Measurements from ENCODE around the gene PKP3.
"Not testable (repeated sequence)": the region's sequence is repeated elsewhere in the genome, so short reads cannot be mapped to it uniquely, and the experiment has no call there.

Gene PKP3

DNA sequence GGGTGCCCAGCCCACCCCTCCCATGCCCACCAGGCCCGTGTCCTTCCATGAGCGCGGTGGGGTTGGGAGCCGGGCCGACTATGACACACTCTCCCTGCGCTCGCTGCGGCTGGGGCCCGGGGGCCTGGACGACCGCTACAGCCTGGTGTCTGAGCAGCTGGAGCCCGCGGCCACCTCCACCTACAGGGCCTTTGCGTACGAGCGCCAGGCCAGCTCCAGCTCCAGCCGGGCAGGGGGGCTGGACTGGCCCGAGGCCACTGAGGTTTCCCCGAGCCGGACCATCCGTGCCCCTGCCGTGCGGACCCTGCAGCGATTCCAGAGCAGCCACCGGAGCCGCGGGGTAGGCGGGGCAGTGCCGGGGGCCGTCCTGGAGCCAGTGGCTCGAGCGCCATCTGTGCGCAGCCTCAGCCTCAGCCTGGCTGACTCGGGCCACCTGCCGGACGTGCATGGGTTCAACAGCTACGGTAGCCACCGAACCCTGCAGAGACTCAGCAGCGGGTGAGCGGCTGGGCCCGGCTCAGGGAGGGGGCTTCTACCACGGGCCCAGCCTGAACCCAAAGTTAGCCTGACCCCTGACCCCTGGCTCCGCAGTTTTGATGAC lies 3.0 kb downstream of the PKP3 start:
- DNase-seq: peak; percentile 78

DNA sequence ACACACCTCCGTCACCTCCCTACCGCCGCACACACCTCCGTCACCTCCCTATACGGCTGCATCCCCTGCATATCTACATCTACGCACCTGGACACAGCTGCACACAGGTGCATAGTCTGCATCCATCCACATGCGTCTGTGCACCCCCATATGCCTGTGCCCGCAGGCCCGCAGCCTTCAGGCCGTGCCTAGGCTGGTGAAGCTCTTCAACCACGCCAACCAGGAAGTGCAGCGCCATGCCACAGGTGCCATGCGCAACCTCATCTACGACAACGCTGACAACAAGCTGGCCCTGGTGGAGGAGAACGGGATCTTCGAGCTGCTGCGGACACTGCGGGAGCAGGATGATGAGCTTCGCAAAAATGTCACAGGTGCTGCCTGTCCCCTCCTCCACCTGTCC lies 4.8 kb downstream of the PKP3 start:
- no peak for DNase-seq

DNA sequence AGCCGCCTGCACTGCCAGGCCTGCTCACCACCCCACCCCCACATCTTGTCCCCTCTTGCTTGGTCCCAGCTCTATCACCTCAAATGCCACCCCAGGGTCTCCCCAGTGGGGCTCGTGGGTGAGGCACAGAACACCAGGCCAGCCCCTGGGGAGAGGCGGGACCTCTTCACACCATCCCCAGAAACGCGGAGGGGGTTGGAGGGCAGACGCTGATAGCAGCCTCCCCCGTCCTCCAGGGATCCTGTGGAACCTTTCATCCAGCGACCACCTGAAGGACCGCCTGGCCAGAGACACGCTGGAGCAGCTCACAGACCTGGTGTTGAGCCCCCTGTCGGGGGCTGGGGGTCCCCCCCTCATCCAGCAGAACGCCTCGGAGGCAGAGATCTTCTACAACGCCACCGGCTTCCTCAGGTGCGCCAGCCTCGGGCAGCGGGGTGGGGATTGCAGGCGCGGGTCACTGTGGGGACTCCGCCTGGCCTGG lies 5.8 kb downstream of the PKP3 start:
- DNase-seq: no peak

DNA sequence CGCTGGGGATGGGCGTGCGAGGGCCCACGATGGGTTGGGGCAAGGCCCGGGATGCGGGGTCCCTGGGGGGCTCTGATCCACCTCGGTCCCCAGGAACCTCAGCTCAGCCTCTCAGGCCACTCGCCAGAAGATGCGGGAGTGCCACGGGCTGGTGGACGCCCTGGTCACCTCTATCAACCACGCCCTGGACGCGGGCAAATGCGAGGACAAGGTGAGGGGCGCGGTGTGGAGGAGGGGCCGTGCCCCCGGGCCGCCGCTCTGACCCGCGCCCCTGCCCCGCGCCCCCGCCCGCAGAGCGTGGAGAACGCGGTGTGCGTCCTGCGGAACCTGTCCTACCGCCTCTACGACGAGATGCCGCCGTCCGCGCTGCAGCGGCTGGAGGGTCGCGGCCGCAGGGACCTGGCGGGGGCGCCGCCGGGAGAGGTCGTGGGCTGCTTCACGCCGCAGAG lies 6.3 kb downstream of the PKP3 start:
- DNase-seq: no peak

DNA sequence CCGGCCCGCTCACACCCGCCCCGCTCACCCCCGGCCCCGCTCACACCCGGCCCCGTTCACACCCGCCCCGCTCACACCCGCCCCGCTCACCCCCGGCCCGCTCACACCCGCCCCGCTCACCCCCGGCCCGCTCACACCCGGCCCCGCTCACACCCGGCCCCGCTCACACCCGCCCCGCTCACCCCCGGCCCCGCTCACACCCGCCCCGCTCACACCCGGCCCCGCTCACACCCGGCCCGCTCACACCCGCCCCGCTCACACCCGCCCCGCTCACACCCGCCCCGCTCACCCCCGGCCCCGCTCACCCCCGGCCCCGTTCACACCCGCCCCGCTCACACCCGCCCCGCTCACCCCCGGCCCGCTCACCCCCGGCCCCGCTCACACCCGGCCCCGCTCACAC lies 7.2 kb downstream of the PKP3 start:
- DNase-seq: not testable (repeated sequence)

DNA sequence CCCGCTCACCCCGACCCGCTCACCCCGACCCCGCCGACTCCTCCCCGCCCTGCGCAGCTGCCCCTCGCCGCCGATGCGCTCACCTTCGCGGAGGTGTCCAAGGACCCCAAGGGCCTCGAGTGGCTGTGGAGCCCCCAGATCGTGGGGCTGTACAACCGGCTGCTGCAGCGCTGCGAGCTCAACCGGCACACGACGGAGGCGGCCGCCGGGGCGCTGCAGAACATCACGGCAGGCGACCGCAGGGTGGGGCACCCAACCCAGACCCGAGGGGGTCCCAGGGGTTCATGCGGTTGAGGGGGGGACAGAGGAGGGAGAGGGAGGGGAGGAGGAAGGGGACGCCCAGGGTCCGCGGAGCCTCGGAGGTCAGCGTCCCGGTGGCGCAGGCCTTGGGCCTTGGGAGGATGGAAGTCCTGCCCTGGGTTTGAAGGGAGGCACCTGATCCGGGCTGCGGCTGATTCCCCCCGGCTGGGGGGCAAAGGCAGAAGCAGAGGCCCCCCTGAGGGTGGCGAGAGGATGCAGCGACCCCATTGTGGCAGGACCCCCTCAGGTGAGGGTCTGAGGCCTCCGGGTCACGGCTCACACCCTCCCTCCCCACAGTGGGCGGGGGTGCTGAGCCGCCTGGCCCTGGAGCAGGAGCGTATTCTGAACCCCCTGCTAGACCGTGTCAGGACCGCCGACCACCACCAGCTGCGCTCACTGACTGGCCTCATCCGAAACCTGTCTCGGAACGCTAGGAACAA lies 9.2 kb downstream of the PKP3 start:
- DNase-seq: no peak

DNA sequence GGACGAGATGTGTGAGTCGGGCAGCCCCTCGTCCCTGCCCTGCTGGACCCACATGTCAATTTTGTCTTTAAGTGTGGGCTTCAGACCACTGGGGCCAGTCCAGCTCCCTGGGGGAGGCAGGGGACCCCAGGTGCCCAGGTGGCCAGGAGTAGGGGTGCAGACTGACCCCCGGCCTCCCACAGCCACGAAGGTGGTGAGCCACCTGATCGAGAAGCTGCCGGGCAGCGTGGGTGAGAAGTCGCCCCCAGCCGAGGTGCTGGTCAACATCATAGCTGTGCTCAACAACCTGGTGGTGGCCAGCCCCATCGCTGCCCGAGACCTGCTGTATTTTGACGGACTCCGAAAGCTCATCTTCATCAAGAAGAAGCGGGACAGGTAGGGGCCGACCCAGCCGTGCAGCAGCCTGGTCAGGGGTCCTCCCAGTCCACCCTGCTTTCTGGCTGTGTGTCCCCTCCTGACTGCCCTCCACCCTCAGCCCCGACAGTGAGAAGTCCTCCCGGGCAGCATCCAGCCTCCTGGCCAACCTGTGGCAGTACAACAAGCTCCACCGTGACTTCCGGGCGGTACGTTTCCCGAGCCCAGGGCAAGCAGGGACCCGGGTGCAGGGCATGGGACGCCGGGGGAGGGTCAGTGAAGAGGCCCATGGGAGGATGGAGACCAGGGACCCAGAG lies 9.9 kb downstream of the PKP3 start:
- no peak for DNase-seq

DNA sequence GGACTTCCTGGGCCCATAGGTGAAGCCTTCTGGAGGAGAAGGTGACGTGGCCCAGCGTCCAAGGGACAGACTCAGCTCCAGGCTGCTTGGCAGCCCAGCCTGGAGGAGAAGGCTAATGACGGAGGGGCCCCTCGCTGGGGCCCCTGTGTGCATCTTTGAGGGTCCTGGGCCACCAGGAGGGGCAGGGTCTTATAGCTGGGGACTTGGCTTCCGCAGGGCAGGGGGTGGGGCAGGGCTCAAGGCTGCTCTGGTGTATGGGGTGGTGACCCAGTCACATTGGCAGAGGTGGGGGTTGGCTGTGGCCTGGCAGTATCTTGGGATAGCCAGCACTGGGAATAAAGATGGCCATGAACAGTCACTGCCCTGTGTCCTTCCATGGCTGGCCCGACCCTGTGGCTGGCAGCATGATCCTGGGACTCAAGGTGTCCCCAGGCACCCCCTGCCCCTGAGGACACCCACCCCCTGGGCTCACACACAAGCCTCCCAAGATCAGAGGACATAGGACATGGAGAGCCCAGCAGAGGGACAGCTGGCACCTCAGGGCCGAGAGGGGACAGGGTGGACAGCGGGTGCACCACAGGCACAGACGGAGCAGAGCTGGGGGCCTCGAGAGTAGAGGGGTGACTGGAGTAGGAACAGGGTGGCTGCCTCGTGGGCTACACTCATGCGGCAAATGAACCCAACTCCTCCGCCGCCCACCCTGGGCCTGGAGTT lies 10.7 kb downstream of the PKP3 start:
- no peak for DNase-seq

DNA sequence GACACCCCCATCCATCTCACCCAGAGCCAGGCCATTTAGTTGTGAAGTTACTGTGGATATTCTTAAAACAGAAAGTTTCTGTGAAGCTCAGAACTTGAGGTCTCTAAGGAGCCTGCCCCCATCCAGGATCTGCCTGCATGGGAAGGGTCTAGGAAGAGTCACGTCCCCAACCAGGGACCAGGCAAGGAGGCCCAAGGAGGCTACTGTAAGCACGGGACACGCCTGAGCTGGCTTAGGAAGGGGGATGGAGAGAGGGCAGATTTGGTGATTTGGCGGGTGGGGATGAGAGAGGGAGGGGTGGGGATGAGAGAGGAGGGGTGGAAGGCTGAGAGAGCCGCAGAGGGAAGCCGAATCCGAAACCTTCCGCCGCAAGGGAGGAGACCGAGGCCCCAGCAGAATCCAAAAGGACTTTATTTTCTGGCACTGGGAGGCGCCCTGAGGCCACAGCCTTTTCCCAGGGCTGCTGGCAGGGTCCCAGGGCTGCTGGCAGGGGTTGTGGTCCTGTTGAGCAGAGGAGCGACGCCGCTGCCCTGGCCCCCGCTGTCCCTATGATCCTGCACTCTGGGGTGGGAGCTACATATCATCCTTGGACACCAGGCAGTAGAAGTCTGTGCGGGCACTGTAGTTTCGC lies 11.4 kb downstream of the PKP3 start:
- no peak for DNase-seq

DNA sequence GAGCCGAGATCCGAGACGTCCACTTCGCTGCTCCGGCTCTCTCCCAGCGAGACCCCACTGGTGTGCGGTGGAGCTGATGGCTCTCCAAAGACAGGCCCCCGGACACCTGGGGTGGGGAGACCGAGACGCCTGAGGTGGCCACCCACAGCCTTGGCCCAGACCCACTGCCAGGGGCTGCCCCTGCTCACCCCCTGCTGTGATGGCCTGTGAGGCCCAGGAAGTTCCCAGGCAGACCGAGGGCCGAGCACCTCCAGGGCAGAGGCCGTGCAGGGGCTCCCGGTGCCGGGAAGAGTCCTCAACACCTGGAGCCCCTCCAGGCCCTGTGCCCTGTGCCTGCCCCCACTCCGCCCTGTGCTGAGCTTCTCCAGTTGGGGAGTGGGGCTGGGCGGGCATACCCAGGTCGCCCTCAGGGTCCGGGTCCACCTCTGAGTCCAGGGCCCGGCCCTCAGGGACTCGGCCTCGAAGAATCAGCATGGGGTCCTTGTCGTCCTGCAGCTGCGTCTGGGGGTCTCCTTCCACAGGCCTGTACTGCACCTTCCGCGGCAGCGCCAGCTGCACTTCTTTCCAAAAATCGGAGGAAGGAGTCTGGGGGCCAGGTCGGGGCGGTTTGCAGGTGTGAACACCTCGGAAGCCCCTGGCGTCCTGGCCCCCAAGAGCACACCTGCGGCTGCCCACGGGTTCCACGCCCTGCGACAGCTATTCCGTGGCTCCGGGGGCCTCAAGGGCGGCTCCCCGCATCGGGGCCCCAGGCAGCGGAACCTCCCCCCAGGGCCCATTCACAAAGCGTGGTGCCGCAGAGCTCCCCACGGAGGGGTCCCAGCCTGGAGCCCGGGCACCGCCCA lies 12.2 kb downstream of the PKP3 start:
- DNase-seq: no peak

DNA sequence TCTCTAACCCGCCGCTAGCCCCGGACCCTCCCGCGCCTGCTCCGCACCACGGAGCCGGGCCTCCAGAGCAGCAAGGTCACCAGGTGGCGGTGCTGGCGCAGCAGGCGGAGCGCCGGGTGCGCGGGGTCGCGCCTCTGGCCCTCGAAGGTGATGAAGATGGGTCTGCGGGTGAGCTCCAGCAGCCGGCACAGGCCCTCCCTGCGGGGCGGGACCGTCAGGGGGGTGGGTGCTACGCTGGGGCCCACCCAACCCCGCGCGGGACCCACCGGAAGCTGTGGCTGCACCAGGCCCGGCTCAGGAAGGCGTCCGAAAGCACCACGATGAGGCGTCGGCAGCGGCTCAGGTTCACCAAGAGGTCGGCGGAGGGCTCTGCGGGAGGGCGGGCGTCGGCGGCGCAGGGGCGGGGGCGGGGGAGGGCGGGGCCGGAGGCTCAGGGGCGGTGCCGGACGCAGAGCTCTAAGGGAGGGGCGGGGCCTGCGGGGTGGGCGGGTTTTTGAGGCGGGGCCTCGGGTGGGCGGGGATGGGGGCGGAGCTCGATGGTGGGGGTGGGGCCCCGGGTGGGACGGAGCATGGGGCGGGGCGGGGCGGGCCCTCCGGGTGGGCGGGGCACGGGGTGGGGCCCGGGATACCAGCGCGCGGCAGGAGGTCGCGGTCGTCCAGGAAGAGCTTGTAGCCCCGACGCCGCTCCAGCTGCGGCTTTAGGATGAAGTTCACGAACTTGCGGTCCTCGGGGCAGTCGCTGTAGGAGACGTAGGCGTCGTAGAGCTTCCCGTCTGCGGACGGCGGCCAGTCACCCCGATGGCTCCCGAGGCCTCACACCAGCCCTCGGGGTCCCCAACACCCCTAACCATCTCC lies 13.0 kb downstream of the PKP3 start:
- peak; percentile 94 for DNase-seq

DNA sequence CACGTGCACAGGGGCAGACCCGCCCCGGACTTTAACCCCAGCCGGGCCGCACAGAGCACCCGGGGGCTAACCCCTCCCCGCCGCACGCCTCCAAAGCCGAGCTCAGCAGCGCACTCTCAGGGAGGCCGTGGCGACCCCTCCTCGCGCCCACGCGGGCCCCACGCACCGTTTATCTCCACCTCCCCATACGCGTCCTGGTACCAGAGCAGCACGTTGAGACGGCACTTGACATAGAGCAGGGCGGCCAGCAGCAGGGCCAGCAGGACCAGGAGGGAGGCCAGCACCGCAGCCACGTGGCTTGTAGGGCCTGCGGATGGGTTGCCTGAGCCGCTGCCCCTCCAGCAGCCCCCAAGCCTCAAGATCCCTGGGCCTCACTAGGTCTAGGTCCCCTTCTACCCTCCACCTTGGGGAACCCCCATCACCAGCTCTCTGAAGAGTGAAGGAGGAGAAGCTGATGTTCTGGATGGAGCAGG lies 13.7 kb downstream of the PKP3 start:
- no peak for DNase-seq

DNA sequence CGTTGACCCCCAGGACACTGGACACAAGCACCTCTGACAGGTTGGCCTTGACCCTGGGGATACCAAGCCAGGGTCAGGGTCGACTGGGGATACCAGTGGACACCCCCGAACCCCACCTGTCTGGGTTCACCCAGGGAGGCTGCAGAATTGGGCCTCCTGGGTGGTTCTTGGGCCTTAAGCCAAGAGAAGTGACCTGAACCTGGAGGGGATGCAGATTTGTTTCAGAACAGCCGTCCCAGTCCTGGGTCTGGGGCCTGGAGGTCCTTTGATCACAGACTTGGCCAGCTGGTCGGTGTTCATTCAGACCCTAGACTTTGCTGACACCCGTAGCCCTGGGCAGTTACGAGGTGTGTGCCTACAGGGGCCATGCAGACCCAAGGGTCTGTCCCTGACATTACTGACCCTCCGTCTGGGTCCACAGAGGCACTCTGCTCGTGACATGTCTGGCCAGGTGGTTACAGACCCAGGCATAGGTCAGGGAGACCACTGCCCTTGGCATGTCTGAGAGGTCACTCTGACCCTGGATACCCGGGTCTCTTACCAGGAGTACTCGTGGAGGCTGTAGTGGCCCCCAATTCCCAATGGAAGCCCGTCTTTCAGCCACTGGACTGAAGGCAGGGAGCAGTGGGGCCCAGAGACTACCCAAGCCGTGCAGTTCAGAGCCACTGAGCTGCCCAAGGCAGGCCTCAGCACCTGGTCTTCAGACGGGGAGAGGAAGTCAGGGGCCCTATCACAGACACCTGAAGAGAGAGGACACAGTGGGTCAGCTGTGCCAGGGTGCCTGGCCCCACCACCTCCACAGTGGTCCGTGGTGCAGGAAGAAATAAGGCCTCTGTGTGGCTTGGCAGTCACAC lies 14.4 kb downstream of the PKP3 start:
- DNase-seq: no peak

DNA sequence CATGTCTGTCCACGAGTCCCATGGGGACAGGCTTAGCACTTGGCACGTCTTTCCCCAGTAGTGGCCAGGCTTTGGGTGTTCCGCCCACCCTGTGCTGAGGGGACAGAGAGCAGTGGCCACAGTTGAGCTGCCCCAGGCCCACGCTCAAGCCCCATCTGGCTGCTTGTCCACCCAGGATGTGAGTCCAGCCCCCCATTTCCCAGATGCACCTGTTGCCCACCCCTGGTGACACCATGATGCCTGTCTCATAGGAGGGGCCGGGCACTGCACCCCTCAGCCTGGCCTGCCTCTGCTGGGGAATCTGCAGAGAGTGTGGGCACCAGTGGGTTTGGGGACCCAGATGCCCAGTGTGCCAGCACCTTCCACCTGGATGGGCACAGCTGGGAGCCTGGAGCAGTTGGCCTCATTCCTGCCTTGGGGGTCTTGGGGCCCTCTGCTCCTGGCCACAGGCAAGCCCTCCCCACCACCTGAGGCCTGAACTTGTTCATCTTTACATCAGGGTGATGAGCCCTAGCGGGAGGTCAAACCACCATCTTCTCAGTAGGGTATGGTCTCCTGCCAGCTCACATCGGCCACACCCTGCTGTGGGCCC lies 15.1 kb downstream of the PKP3 start:
- DNase-seq: no peak

DNA sequence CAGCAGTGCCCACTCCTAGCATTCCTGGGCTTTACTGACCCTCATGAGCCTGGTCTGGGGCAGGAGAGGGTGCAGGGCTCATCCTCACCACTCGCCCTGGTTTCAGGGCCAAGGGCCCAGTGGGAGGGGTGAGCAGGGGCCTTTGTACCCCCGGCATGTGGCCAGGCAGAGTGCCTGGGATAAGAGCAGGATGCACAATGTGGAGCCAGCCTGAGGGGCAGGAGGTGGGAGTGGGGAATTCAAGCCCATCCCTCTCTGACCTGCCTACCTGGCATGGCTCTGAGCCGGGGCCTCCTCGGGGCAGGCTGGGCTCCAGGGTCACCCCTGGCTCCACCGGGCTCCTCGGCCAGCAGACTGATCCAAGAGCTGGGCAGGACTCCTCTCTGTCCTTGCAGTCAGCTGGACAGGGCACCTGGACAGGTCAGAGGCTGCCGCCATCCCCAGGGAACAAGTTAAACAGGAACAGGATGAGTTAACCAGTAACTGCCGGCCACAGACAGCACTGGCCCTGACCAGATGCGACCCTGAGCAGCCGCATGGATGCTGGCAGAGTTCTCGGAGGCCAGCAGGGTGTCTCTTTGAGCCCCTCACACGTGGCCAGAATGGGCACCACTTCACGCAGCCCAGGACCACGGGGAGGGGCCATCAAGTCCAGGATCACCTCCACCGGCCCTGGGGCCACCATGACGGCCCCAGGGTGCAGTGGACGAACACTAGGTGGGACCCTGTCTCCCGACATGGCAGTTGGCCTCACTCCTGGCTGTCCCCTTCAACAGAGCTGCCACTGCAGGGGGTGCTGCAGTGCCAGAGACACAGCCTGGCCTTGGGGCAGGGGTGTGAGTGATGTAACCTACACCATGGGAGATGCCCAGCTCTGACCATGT lies 15.8 kb downstream of the PKP3 start:
- no peak for DNase-seq

DNA sequence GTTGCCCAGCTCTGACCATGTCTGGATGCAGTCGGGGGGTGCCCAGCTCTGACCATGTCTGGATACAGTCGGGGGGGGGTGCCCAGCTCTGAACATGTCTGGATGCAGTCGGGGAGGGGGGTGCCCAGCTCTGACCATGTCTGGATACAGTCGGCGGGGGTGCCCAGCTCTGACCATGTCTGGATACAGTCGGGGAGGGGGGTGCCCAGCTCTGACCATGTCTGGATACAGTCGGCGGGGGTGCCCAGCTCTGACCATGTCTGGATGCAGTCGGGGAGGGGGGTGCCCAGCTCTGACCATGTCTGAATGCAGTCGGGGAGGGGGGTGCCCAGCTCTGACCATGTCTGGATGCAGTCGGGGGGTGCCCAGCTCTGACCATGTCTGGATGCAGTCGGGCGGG lies 16.7 kb downstream of the PKP3 start:
- not testable (repeated sequence) for DNase-seq

DNA sequence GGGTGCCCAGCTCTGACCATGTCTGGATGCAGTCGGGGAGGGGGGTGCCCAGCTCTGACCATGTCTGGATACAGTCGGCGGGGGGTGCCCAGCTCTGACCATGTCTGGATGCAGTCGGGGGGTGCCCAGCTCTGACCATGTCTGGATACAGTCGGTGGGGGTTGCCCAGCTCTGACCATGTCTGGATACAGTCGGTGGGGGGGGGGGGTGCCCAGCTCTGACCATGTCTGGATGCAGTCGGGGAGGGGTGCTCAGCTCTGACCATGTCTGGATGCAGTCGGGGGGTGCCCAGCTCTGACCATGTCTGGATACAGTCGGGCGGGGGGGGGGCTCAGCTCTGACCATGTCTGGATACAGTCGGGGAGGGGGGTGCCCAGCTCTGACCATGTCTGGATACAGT lies 17.5 kb downstream of the PKP3 start:
- not testable (repeated sequence) for DNase-seq

DNA sequence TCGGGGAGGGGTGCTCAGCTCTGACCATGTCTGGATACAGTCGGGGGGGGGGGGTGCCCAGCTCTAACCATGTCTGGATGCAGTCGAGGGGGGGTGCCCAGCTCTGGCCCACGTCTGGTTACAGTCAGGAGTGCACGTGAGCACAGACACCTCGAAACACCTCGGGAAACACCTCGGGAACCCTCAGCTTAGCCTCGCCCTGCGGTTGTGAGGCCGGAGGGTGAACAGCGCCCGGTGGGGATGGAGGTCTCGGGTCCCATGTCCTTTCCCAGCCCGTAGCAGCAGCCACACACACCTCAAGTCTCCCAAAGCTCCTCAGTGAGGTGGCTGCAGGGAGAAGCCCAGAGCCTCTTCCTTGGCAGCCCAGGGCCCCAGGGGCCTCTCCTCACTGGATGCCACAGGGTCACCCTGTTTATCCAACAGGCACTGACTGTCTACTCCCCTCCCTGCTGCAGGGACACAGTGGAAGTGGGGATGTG lies 18.7 kb downstream of the PKP3 start:
- DNase-seq: no peak
